HL-60 (cell line): ENCODE data around the gene SLC7A1.

Experiments
- GABPA ChIP-seq: IDR thresholded peaks from 2 replicates; pipeline ENCODE4 v1.6.1; 2012; ENCODE audit warnings: low read depth
- POLR2AphosphoS5 ChIP-seq: IDR thresholded peaks from 2 replicates; pipeline ENCODE4 v1.6.1; 2012; ENCODE audit warnings: low read depth
- SPI1 ChIP-seq: IDR thresholded peaks from 2 replicates; pipeline ENCODE4 v1.6.1; 2012; ENCODE audit warnings: low read depth, mild to moderate bottlenecking, borderline replicate concordance
- TF ChIP-seq, protein P1 (sequence below): IDR thresholded peaks from one replicate; pipeline ENCODE4 v1.5.1; 2011; ENCODE audit warnings: low read length, control low read depth, inconsistent platforms; ENCODE audit not compliant: insufficient read depth
- TF ChIP-seq, protein P2 (sequence below): IDR thresholded peaks from 2 replicates; pipeline ENCODE4 v1.6.1; 2012; ENCODE audit warnings: low read depth; ENCODE audit not compliant: insufficient replicate concordance

DNA sequence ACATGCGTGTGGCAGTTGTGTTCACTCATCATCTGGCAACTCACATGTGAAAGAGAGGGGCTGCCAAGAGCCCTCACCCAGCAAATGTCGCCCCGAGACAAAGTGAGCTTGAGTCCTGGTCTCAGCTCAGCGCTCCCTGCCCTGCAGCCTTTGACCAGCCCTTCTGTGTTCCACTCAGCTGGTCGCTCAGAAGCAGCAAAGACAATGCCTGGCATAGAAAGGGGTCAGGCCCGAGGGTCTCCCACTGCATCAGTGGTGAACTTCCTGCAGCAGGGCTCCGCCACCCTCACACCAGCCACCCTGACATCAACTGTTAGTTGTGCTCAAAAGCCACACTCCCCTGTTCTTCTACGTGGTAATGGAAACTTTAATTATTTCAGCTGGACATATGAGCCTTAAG, 68.0 kb downstream of the SLC7A1 start:
- TF ChIP-seq, protein P1, sequence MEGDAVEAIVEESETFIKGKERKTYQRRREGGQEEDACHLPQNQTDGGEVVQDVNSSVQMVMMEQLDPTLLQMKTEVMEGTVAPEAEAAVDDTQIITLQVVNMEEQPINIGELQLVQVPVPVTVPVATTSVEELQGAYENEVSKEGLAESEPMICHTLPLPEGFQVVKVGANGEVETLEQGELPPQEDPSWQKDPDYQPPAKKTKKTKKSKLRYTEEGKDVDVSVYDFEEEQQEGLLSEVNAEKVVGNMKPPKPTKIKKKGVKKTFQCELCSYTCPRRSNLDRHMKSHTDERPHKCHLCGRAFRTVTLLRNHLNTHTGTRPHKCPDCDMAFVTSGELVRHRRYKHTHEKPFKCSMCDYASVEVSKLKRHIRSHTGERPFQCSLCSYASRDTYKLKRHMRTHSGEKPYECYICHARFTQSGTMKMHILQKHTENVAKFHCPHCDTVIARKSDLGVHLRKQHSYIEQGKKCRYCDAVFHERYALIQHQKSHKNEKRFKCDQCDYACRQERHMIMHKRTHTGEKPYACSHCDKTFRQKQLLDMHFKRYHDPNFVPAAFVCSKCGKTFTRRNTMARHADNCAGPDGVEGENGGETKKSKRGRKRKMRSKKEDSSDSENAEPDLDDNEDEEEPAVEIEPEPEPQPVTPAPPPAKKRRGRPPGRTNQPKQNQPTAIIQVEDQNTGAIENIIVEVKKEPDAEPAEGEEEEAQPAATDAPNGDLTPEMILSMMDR, result no peak
- TF ChIP-seq POLR2AphosphoS5 (no peak), GABPA (no peak), SPI1 (no peak)
- TF ChIP-seq, protein P2, sequence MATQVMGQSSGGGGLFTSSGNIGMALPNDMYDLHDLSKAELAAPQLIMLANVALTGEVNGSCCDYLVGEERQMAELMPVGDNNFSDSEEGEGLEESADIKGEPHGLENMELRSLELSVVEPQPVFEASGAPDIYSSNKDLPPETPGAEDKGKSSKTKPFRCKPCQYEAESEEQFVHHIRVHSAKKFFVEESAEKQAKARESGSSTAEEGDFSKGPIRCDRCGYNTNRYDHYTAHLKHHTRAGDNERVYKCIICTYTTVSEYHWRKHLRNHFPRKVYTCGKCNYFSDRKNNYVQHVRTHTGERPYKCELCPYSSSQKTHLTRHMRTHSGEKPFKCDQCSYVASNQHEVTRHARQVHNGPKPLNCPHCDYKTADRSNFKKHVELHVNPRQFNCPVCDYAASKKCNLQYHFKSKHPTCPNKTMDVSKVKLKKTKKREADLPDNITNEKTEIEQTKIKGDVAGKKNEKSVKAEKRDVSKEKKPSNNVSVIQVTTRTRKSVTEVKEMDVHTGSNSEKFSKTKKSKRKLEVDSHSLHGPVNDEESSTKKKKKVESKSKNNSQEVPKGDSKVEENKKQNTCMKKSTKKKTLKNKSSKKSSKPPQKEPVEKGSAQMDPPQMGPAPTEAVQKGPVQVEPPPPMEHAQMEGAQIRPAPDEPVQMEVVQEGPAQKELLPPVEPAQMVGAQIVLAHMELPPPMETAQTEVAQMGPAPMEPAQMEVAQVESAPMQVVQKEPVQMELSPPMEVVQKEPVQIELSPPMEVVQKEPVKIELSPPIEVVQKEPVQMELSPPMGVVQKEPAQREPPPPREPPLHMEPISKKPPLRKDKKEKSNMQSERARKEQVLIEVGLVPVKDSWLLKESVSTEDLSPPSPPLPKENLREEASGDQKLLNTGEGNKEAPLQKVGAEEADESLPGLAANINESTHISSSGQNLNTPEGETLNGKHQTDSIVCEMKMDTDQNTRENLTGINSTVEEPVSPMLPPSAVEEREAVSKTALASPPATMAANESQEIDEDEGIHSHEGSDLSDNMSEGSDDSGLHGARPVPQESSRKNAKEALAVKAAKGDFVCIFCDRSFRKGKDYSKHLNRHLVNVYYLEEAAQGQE, result no peak
